DND-41 (cell line): ENCODE results near the gene BRINP2.

Source experiments
- EZH2 ChIP-seq: IDR thresholded peaks from 3 replicates; pipeline ENCODE4 v1.6.1; 2012; ENCODE audit warnings: borderline replicate concordance, low read depth, mild to moderate bottlenecking, moderate library complexity, low read length, inconsistent platforms; ENCODE audit not compliant: severe bottlenecking
- TF ChIP-seq, protein P1 (sequence below): IDR thresholded peaks from 2 replicates; pipeline ENCODE4 v1.5.1; 2012; ENCODE audit warnings: borderline replicate concordance, low read length, moderate library complexity, mild to moderate bottlenecking; ENCODE audit not compliant: poor library complexity, severe bottlenecking; ENCODE audit errors: extremely low read depth

DNA sequence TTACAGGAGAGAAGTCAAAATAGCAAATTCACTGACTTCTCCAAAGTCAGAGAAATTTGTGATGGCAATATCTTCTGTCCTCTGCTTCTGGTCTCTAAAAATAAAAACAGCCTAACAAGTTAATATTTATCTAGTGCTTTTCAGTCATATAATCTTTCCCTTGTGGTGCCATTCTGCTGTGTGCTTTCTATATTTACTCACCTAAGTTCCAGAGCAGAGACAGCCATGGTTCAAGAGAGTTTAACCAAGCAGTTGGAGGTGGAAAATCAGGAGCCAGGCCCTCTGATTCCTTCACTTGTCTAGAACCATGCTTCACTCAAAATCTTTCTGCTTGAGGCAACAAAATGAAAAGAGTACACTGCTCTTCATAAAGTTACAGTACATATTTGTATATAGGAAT, 39.3 kb downstream of the BRINP2 start:
- TF ChIP-seq, protein P1, sequence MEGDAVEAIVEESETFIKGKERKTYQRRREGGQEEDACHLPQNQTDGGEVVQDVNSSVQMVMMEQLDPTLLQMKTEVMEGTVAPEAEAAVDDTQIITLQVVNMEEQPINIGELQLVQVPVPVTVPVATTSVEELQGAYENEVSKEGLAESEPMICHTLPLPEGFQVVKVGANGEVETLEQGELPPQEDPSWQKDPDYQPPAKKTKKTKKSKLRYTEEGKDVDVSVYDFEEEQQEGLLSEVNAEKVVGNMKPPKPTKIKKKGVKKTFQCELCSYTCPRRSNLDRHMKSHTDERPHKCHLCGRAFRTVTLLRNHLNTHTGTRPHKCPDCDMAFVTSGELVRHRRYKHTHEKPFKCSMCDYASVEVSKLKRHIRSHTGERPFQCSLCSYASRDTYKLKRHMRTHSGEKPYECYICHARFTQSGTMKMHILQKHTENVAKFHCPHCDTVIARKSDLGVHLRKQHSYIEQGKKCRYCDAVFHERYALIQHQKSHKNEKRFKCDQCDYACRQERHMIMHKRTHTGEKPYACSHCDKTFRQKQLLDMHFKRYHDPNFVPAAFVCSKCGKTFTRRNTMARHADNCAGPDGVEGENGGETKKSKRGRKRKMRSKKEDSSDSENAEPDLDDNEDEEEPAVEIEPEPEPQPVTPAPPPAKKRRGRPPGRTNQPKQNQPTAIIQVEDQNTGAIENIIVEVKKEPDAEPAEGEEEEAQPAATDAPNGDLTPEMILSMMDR: no peak
- TF ChIP-seq EZH2: no peak
